Large intestine (tissue), 1 donor: ENCODE results near the gene TAS1R2. TPM values are rescaled to one million over a fixed set of nuclear protein-coding genes. Genes with fewer than 3 reads are reported as not detected.

Source experiments
- polyA plus RNA-seq: library from polyadenylated mRNA; unstranded; fragments of 120-200 nt; gene quantifications from one replicate; pipeline ENCODE4 v1.2.1, GENCODE V29; 2013

TAS1R2 gene
- polyA plus RNA-seq, 1 donor, result not detected

Other genes starting within 250 kb of the TAS1R2 start
- 0.06 TPM for gene PAX7, start 228.8 kb downstream of the TAS1R2 start, polyA plus RNA-seq
- gene ALDH4A1, start 42.9 kb upstream of the TAS1R2 start, polyA plus RNA-seq, result 3.1 TPM
- 3.4 TPM for gene IFFO2, start 97.0 kb upstream of the TAS1R2 start, polyA plus RNA-seq